ENCODE measurements around the gene TMCO4. TPM values are rescaled to one million over a fixed set of nuclear protein-coding genes. Genes with fewer than 3 reads are reported as not detected.

Gene TMCO4
- total and polyA plus RNA-seq, 7 donors, result 16.3 to 25.1 (median 21.9) TPM

- intact Hi-C loops (cut with DNase I), result no loop called here
- Histone ChIP-seq H3K9me3 (no peaks in the 10 kb centered on the region), H3K4me3 (no peak overlapping the region), H3K36me3 (peaks cover 0 to 61% (median 2%) of the 10 kb centered on the region in 4 donors), H3K27me3 (no peaks in the 10 kb centered on the region), H3K27ac (no peak overlapping the region), H3K4me1 (no peaks in the 10 kb centered on the region)
- 85 to 88% methylated on average over 19 of the region's 19 CpGs for WGBS, 2 donors
- no peak for DNase-seq
- no peak for TF ChIP-seq EP300 (IDR thresholded peaks at IDR 0.05)
Measured at GRCh38 chr1:19688041-19688842, 111.5 kb downstream of the TMCO4 start.

- DNase-seq, result no peak
- TF ChIP-seq CTCF (IDR thresholded peaks at IDR 0.05), result no peak
- no peak for TF ChIP-seq POLR2AphosphoS5 (IDR thresholded peaks at IDR 0.05)
- TF ChIP-seq EP300 (IDR thresholded peaks at IDR 0.05), result no peak
- no peak for TF ChIP-seq POLR2A (IDR thresholded peaks at IDR 0.05)
- H3K27ac ChIP-seq, result no peak overlapping the region
- WGBS, 2 donors, result 91 to 95% methylated on average over 1 of the region's 1 CpG
- H3K4me3 ChIP-seq, result no peak overlapping the region
- no peaks in the 10 kb centered on the region for H3K4me1 ChIP-seq
- H3K27me3 ChIP-seq, result no peaks in the 10 kb centered on the region
- no peaks in the 10 kb centered on the region for H3K9me3 ChIP-seq
- intact Hi-C loops (cut with DNase I), result no loop called here
- H3K36me3 ChIP-seq, result peaks cover 0 to 64% (median 2%) of the 10 kb centered on the region in 4 donors
Measured at GRCh38 chr1:19687414-19687813, 112.3 kb downstream of the TMCO4 start.

DNA sequence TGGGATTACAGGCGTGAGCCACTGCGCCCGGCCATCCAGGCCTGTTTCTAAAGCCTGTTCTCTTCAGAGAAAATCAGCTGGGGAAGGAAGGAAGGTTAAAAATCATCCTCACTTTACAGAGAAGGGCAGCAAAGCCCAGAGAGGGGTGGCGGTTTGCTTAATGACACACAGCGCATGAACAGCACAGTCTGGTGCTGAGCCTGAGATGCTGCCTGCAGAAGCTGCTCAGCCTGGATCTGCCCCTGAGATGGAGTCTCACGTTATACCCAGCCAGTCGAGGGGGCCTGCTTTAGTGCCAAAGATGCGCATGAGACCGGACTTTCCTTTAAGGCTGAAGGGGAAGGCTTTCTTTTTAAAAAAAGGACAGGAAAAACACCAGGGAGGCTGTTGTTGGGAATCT, 113.7 kb downstream of the TMCO4 start:
- Histone ChIP-seq H3K4me3 (no peak overlapping the region), H3K9me3 (no peaks in the 10 kb centered on the region), H3K27ac (no peak overlapping the region), H3K27me3 (no peaks in the 10 kb centered on the region), H3K36me3 (peaks cover 0 to 54% (median 0%) of the 10 kb centered on the region in 4 donors), H3K4me1 (no peaks in the 10 kb centered on the region)
- 88 to 90% methylated on average over 9 of the region's 9 CpGs for WGBS, 2 donors
- intact Hi-C loops (cut with DNase I), result no loop called here
- no peak for DNase-seq
- TF ChIP-seq CTCF (IDR thresholded peaks at IDR 0.05) (no peak), POLR2AphosphoS5 (IDR thresholded peaks at IDR 0.05) (no peak), POLR2A (IDR thresholded peaks at IDR 0.05) (no peak), EP300 (IDR thresholded peaks at IDR 0.05) (no peak)

GRCh38 chr1:19684677-19685076, 115.0 kb downstream of the TMCO4 start:
- intact Hi-C loops (cut with DNase I), result no loop called here
- 90% methylated on average over 2 of the region's 2 CpGs for WGBS, 2 donors
- no peaks in the 10 kb centered on the region for H3K27me3 ChIP-seq
- H3K4me3 ChIP-seq, result no peak overlapping the region
- H3K27ac ChIP-seq, result no peak overlapping the region
- H3K36me3 ChIP-seq, result peaks cover 0 to 44% (median 0%) of the 10 kb centered on the region in 4 donors
- no peak for DNase-seq
- H3K9me3 ChIP-seq, result no peaks in the 10 kb centered on the region
- no peaks in the 10 kb centered on the region for H3K4me1 ChIP-seq
- TF ChIP-seq CTCF (IDR thresholded peaks at IDR 0.05), result no peak
- no peak for TF ChIP-seq EP300 (IDR thresholded peaks at IDR 0.05)
- TF ChIP-seq POLR2AphosphoS5 (IDR thresholded peaks at IDR 0.05), result no peak
- no peak for TF ChIP-seq POLR2A (IDR thresholded peaks at IDR 0.05)

- Histone ChIP-seq H3K4me1 (no peaks in the 10 kb centered on the region), H3K36me3 (peaks cover 0 to 34% (median 0%) of the 10 kb centered on the region in 4 donors), H3K27ac (no peak overlapping the region), H3K9me3 (no peaks in the 10 kb centered on the region), H3K4me3 (no peak overlapping the region), H3K27me3 (no peaks in the 10 kb centered on the region)
- WGBS, 2 donors, result 91 to 94% methylated on average over 8 of the region's 8 CpGs
- intact Hi-C loops (cut with DNase I), result no loop called here
- no peak for TF ChIP-seq POLR2A (IDR thresholded peaks at IDR 0.05)
- TF ChIP-seq EP300 (IDR thresholded peaks at IDR 0.05), result no peak
- no peak for TF ChIP-seq POLR2AphosphoS5 (IDR thresholded peaks at IDR 0.05)
- TF ChIP-seq CTCF (IDR thresholded peaks at IDR 0.05), result no peak
- no peak for DNase-seq
Measured at GRCh38 chr1:19683351-19683750, 116.4 kb downstream of the TMCO4 start.

Data from sigmoid colon (tissue), 7 donors.